NCI-H524 (cell line): ENCODE results near the gene COX7A2.

ENCODE experiments used
- DNase-seq, 2 experiments: peaks; one replicate each; lab custom pipeline; 2025; lab: John Stamatoyannopoulos, UW

The COX7A2 gene

DNA sequence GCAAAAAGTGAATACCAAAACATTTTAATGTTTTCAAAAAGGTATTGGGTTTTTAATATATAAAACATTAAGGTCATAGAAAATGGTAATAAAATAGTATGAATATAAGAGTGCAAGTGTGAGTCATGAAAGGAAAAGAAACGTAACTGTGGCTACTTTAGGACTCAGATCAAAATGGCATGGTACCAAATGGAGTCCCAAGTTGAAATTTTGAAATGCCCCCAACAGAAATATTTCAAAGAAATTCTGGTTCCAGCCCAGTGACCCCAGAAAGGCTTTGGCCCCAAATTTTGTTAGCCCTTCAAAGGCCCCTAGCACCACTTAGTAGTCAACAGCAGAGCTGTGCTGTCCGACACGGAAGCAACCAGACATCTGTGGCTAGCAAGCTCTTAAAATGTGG lies 43.7 kb downstream of the COX7A2 start:
- DNase-seq = no peak

DNA sequence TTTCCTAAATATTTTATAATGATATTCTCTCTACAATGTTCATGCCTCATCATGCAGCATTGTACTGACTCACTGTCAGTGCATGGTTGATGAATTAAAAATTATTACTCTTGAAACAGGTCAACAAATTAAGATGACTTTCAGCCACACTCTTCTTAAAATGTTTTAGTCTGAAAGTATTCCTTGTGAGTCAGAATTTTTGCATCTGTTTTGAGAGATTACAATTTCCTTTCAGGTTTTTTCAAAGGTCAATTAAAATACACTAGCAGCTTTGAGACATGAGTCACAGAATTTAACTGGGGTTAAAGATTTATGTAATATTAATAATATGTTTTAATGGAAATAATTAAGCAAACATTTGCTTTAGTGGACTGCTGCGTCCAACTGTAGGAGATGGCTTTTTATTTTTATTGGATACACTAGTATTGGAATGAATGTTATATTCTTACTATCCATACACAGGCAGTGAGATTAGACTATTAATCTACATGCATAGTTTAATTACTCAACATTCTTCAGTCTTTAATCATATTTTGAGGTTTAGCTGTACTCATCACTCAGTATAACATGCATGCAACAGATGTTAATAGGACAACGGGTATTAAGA lies 47.4 kb downstream of the COX7A2 start:
- no peak for DNase-seq

DNA sequence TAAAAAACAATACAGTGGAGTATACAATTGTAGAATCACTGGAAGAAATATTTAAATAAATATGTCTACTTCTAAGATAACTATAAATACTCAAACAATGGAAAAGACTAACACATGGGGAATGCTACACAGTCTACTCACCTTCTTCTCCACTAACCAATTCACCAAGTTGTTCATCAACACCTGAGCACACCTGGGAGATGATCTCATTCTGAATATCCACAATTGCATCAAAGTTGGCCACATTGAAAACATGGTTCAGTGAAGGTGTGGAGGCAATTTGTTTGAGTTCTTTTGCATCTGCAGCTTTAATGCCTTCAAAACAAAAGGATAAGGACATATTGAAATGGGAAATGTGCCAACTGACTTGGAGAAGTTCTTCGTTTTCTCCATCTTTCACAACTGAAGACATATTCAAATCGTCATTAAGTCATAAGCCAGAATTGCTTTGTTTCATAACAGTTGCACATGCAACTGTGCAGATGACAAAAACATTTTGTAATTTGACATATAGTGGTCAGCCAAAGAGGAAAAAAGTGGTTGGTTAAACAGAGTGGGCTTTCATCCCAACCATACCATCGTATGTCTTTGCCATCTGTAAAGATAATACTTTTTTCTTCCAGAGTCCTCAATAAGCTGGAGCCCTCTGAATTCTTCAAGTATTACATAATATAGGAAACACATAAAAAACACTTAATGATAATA lies 55.2 kb downstream of the COX7A2 start:
- no peak for DNase-seq
